Central memory CD4-positive, alpha-beta T cell (primary cell): ENCODE results near the gene PTK6.
A peak's percentile ranks its signal among the peaks of the same experiment; 100 is the strongest.

Experiments
- DNase-seq: peaks from one replicate; pipeline ENCODE4 v3.0.0; 2022

Gene PTK6

GRCh38 chr20:63505281-63505680 is 31.9 kb downstream of the PTK6 start:
- DNase-seq: no peak

GRCh38 chr20:63504642-63505041 is 32.5 kb downstream of the PTK6 start:
- no peak for DNase-seq

GRCh38 chr20:63503524-63503923 is 33.7 kb downstream of the PTK6 start:
- no peak for DNase-seq

- DNase-seq: no peak
These were observed 34.5 kb downstream of the PTK6 start for GRCh38 chr20:63502671-63503172.

GRCh38 chr20:63501818-63502670 is 35.1 kb downstream of the PTK6 start:
- DNase-seq: no peak

- no peak for DNase-seq
These were observed 36.0 kb downstream of the PTK6 start for GRCh38 chr20:63500902-63501817.

- DNase-seq: no peak
These were observed 36.9 kb downstream of the PTK6 start for GRCh38 chr20:63500151-63500901.

DNA sequence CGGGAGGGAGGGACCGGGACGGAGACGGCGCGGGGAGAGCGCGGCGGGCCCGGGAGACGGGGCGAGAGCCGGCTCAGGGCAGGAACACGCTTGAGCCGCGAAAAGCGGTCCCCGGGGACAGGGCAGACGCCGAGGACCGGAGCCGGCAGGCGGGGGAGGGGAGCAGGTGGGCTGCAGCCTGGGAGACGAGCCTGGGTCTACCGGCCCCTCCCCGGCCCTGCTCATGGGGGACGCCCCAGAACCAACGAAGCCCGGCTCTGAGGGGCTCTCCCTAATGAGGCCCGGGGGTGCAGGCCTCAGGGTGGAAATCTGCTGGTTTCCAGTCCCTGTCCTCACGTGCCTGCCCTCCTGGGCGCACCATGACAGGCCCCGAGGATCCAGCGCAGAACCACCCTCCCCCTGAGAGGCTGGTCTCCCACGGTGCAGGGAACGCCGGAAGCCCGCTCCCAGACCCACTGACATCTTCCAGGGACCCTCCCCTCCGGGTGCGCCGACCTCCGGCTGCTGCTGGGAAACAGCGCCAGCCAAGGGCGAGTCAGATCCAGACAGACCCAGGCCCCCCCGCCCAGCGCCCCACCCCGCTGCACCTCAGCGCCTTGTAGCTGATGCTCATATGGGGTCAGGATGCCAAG is 37.7 kb downstream of the PTK6 start:
- no peak for DNase-seq

- peak; percentile 52 for DNase-seq
These were observed 38.2 kb downstream of the PTK6 start, which contains the start of gene EEF1A2 for GRCh38 chr20:63498960-63499337. TSS of gene EEF1A2 (minus strand) at chr20:63499083. CDS start at chr20:63497763, 1,320 bp downstream.

GRCh38 chr20:63497946-63498935 is 38.9 kb downstream of the PTK6 start:
- no peak for DNase-seq

DNA sequence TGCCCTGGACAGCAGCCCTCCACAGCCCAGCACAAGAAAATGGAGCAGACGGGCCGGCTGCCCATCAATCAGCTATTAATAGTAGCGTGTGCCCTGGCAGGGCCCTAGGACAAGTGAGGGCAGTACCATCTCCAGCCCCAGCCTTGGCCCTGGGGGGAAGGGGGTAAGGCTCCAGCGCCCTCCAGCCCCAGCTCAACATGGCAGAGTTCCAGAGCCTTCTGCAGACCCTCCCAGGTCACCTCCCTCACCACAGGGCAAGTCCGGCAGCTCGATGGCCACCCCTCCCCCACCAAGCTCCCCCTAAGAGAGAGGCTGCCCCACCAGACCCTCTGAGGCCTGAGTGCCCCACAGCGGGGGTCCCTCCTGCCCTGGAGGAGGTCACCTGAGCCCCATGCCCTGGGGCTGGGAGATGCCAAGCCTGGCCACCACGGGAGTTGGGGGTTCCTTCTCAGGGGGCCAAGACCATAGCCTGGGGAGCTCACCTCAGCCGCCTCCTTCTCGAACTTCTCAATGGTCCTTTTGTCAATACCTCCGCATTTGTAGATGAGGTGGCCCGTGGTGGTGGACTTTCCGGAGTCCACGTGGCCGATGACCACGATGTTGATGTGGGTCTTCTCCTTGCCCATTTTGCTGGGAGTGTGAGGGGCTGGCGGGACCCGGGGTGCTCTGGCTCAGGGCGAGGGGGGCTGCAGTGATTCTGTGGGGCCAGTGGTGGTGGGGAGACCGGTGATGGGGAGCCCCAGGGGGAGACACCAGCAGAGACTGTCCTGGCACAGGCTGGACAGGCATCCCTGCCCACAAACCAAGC is 39.8 kb downstream of the PTK6 start:
- no peak for DNase-seq

GRCh38 chr20:63496596-63497120 is 40.5 kb downstream of the PTK6 start:
- no peak for DNase-seq

GRCh38 chr20:63495741-63496595 is 41.2 kb downstream of the PTK6 start:
- peak; percentile 55 for DNase-seq

GRCh38 chr20:63495167-63495720 is 41.9 kb downstream of the PTK6 start:
- no peak for DNase-seq

- no peak for DNase-seq
These were observed 42.6 kb downstream of the PTK6 start for GRCh38 chr20:63494420-63495166.

DNA sequence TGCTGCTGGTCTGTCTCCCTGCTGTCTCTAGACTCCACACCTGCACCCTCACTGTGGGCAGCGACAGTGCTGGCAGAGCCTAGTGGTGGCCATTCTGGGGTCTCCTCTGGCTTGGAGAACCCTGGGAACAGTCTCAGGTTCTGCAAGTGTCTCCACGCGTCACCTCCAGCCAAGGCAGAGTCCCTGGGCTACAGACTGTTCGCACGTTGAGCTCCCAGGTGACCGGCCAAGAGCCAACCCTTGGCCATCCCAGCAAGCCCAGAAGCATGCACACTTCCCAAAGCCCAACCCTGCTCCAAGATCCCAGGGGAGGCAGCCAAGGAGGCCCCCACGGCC is 43.1 kb downstream of the PTK6 start:
- DNase-seq: no peak

- DNase-seq: no peak
These were observed 43.6 kb downstream of the PTK6 start for GRCh38 chr20:63493563-63494020.

DNA sequence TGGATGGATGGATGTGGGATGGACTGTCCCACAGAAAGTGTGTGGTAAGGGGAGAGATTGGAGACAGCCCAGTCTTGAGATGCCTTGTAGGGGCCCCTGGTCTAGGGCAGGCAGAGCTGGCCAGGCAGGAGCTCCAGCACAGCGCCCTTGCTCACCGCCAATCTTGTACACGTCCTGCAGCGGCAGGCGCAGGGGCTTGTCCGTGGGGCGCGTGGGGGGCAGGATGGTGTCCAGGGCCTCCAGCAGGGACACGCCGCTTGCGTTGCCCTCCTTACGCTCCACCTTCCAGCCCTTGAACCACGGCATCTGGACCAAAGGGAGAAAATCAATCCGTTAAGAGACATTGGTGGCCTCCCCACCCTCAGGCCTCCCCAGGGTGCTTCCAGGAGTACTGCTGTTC is 44.2 kb downstream of the PTK6 start:
- no peak for DNase-seq
